ENCODE results near the gene MYO1E. TPM values are rescaled to one million over a fixed set of nuclear protein-coding genes. Genes with fewer than 3 reads are reported as not detected.
A peak's percentile ranks its signal among the peaks of the same experiment; 100 is the strongest.
"Not testable (repeated sequence)": the region's sequence is repeated elsewhere in the genome, so short reads cannot be mapped to it uniquely, and the experiment has no call there.

The MYO1E gene
- polyA plus RNA-seq, 6 donors from 2014 or later, result 32.4 to 80.0 (median 45.3) TPM

GRCh38 chr15:59131969-59132562 lies 240.6 kb downstream of the MYO1E start:
- ATAC-seq (ENCODE audit: low read depth in 2 of 2) (no peak), DNase-seq (no peak)
- Mint-ChIP-seq H3K9me3 (peaks cover 7 to 30% (median 14%) of the 10 kb centered on the region in 7 donors), H3K27me3 (no peaks in the 10 kb centered on the region), H3K4me3 (no peak overlapping the region), H3K36me3 (peaks cover 19 to 29% of the 10 kb centered on the region in 2 donors), H3K27ac (peak overlapping the region in 1 of 6 donors; percentile 41), H3K4me1 (peaks cover 15 to 24% (median 24%) of the 10 kb centered on the region in 3 donors)

GRCh38 chr15:59131456-59131855 lies 241.2 kb downstream of the MYO1E start:
- Mint-ChIP-seq H3K9me3 (peaks cover 7 to 30% (median 15%) of the 10 kb centered on the region in 7 donors), H3K27me3 (no peaks in the 10 kb centered on the region), H3K4me3 (peak overlapping the region in 1 of 8 donors; percentile 56), H3K4me1 (peaks cover 16 to 27% (median 25%) of the 10 kb centered on the region in 3 donors), H3K36me3 (peaks cover 19 to 27% of the 10 kb centered on the region in 2 donors), H3K27ac (no peak overlapping the region)
- DNase-seq, result no peak
- ATAC-seq (ENCODE audit: low read depth in 2 of 2), result no peak

GRCh38 chr15:59127255-59127654 lies 245.4 kb downstream of the MYO1E start:
- Mint-ChIP-seq H3K4me3 (peak overlapping the region in 1 of 8 donors; percentile 3), H3K36me3 (peaks cover 5 to 19% of the 10 kb centered on the region in 2 donors), H3K9me3 (peaks cover 7 to 32% (median 20%) of the 10 kb centered on the region in 7 donors), H3K4me1 (peaks cover 19 to 27% (median 25%) of the 10 kb centered on the region in 3 donors), H3K27ac (peak overlapping the region in 4 of 6 donors; percentile 3 to 82 (median 58))
- not testable (repeated sequence) for ATAC-seq (ENCODE audit: low read depth in 2 of 2); H3K27me3 Mint-ChIP-seq
- DNase-seq, result peak; percentile 19

- peaks cover 5 to 19% of the 10 kb centered on the region in 2 donors for H3K36me3 Mint-ChIP-seq
- H3K9me3 Mint-ChIP-seq, result peaks cover 7 to 32% (median 20%) of the 10 kb centered on the region in 7 donors
- not testable (repeated sequence) for H3K27me3 Mint-ChIP-seq; DNase-seq; H3K4me3 Mint-ChIP-seq; ATAC-seq (ENCODE audit: low read depth in 2 of 2)
- H3K4me1 Mint-ChIP-seq, result peaks cover 19 to 27% (median 25%) of the 10 kb centered on the region in 3 donors
- peak overlapping the region in 2 of 6 donors; percentile 51 to 88 for H3K27ac Mint-ChIP-seq
Observed at GRCh38 chr15:59125683-59126082, 247.0 kb downstream of the MYO1E start.

GRCh38 chr15:59124261-59124660 lies 248.4 kb downstream of the MYO1E start:
- peaks cover 19 to 24% (median 20%) of the 10 kb centered on the region in 3 donors for H3K4me1 Mint-ChIP-seq
- H3K27me3 Mint-ChIP-seq, result no peaks in the 10 kb centered on the region
- H3K36me3 Mint-ChIP-seq, result peaks cover 0 to 10% of the 10 kb centered on the region in 2 donors
- ATAC-seq (ENCODE audit: low read depth in 2 of 2), result no peak
- peaks cover 7 to 21% (median 10%) of the 10 kb centered on the region in 7 donors for H3K9me3 Mint-ChIP-seq
- H3K27ac Mint-ChIP-seq, result peak overlapping the region in 5 of 6 donors; percentile 13 to 73 (median 34)
- no peak overlapping the region for H3K4me3 Mint-ChIP-seq
- no peak for DNase-seq

- Mint-ChIP-seq H3K4me3 (no peak overlapping the region), H3K4me1 (peaks cover 5 to 14% (median 12%) of the 10 kb centered on the region in 3 donors), H3K36me3 (no peaks in the 10 kb centered on the region), H3K9me3 (peaks cover 0 to under 1% (median 0%) of the 10 kb centered on the region in 7 donors), H3K27ac (no peak overlapping the region), H3K27me3 (no peaks in the 10 kb centered on the region)
- ATAC-seq (ENCODE audit: low read depth in 2 of 2) (no peak), DNase-seq (no peak)
Observed at GRCh38 chr15:59120937-59121336, 251.7 kb downstream of the MYO1E start.

GRCh38 chr15:59119625-59120024 lies 253.0 kb downstream of the MYO1E start:
- no peaks in the 10 kb centered on the region for H3K27me3 Mint-ChIP-seq
- H3K9me3 Mint-ChIP-seq, result no peaks in the 10 kb centered on the region

GRCh38 chr15:59116771-59117170 lies 255.9 kb downstream of the MYO1E start:
- no peaks in the 10 kb centered on the region for H3K36me3 Mint-ChIP-seq
- no peak overlapping the region for H3K27ac Mint-ChIP-seq
- DNase-seq (no peak), ATAC-seq (ENCODE audit: low read depth in 2 of 2) (no peak)
- H3K9me3 Mint-ChIP-seq, result no peaks in the 10 kb centered on the region
- no peak overlapping the region for H3K4me3 Mint-ChIP-seq
- H3K27me3 Mint-ChIP-seq, result no peaks in the 10 kb centered on the region
- peaks cover 5 to 14% (median 8%) of the 10 kb centered on the region in 3 donors for H3K4me1 Mint-ChIP-seq

More at GRCh38 chr15:59119625-59120024, 253.0 kb downstream of the MYO1E start:
- peaks cover 5 to 14% (median 12%) of the 10 kb centered on the region in 3 donors for H3K4me1 Mint-ChIP-seq
- H3K27ac Mint-ChIP-seq, result no peak overlapping the region
- no peaks in the 10 kb centered on the region for H3K36me3 Mint-ChIP-seq
- DNase-seq (no peak), ATAC-seq (ENCODE audit: low read depth in 2 of 2) (no peak)
- H3K4me3 Mint-ChIP-seq, result no peak overlapping the region

- H3K4me3 Mint-ChIP-seq, result no peak overlapping the region
- H3K9me3 Mint-ChIP-seq, result no peaks in the 10 kb centered on the region
- ATAC-seq (ENCODE audit: low read depth in 2 of 2) (no peak), DNase-seq (no peak)
- H3K27me3 Mint-ChIP-seq, result no peaks in the 10 kb centered on the region
- no peak overlapping the region for H3K27ac Mint-ChIP-seq
- H3K36me3 Mint-ChIP-seq, result no peaks in the 10 kb centered on the region
- peaks cover 5 to 14% (median 8%) of the 10 kb centered on the region in 3 donors for H3K4me1 Mint-ChIP-seq
Observed at GRCh38 chr15:59116141-59116540, 256.5 kb downstream of the MYO1E start.

GRCh38 chr15:59115047-59115446 lies 257.6 kb downstream of the MYO1E start:
- no peak for ATAC-seq (ENCODE audit: low read depth in 2 of 2)
- no peaks in the 10 kb centered on the region for H3K27me3 Mint-ChIP-seq
- H3K36me3 Mint-ChIP-seq, result no peaks in the 10 kb centered on the region
- peak overlapping the region in 1 of 6 donors; percentile 58 for H3K27ac Mint-ChIP-seq
- H3K9me3 Mint-ChIP-seq, result no peaks in the 10 kb centered on the region
- H3K4me3 Mint-ChIP-seq, result no peak overlapping the region
- H3K4me1 Mint-ChIP-seq, result peaks cover 5 to 14% (median 8%) of the 10 kb centered on the region in 3 donors
- DNase-seq, result no peak

- no peak for DNase-seq
- no peaks in the 10 kb centered on the region for H3K27me3 Mint-ChIP-seq
- H3K27ac Mint-ChIP-seq, result no peak overlapping the region
- H3K9me3 Mint-ChIP-seq, result no peaks in the 10 kb centered on the region
- no peaks in the 10 kb centered on the region for H3K36me3 Mint-ChIP-seq
- no peak for ATAC-seq (ENCODE audit: low read depth in 2 of 2)
- H3K4me3 Mint-ChIP-seq, result no peak overlapping the region
- H3K4me1 Mint-ChIP-seq, result no peaks in the 10 kb centered on the region
Observed at GRCh38 chr15:59111251-59111650, 261.4 kb downstream of the MYO1E start.

- Mint-ChIP-seq H3K27me3 (no peaks in the 10 kb centered on the region), H3K36me3 (no peaks in the 10 kb centered on the region), H3K4me3 (peak overlapping the region; percentile 15 to 99 (median 94)), H3K9me3 (no peaks in the 10 kb centered on the region), H3K27ac (no peak overlapping the region), H3K4me1 (peaks cover 9 to 18% (median 16%) of the 10 kb centered on the region in 3 donors)
- DNase-seq (no peak), ATAC-seq (ENCODE audit: low read depth in 2 of 2) (no peak)
Observed at GRCh38 chr15:59105854-59106253, 266.8 kb downstream of the MYO1E start.

GRCh38 chr15:59104912-59105732 lies 267.5 kb downstream of the MYO1E start, which contains the start of gene CCNB2:
Gene CCNB2, plus strand, starts transcription at chr15:59105146. Its CDS starts 123 bp downstream, at chr15:59105269.
- peak within 1 kb of the TSS; percentile 85 to 99 (median 95) for H3K4me3 Mint-ChIP-seq
- H3K9me3 Mint-ChIP-seq, result no peaks in the 10 kb centered on the region
- H3K36me3 Mint-ChIP-seq, result no peaks in the 10 kb centered on the region
- DNase-seq (peak; percentile 85), ATAC-seq (ENCODE audit: low read depth in 2 of 2) (peak; percentile 99 to 100)
- H3K4me1 Mint-ChIP-seq, result peaks cover 9 to 18% (median 16%) of the 10 kb centered on the region in 3 donors
- H3K27me3 Mint-ChIP-seq, result no peaks in the 10 kb centered on the region
- H3K27ac Mint-ChIP-seq, result peak within 1 kb of the TSS; percentile 94 to 100 (median 98)

All from naive B cell (primary cell).